ENCODE measurements around the gene POTEI. TPM values are rescaled to one million over a fixed set of nuclear protein-coding genes. Genes with fewer than 3 reads are reported as not detected.
"Not testable (repeated sequence)": the region's sequence is repeated elsewhere in the genome, so short reads cannot be mapped to it uniquely, and the experiment has no call there.

POTEI gene
- under 0.01 TPM for total RNA-seq

GRCh38 chr2:130509228-130509627 lies at the start of gene POTEI:
POTEI (minus strand) TSS chr2:130509328; CDS start chr2:130509235, 93 bp downstream.
- not testable (repeated sequence) for FAIRE-seq; DNase-seq (ENCODE audit: low spot score in 2 of 2)

DNA sequence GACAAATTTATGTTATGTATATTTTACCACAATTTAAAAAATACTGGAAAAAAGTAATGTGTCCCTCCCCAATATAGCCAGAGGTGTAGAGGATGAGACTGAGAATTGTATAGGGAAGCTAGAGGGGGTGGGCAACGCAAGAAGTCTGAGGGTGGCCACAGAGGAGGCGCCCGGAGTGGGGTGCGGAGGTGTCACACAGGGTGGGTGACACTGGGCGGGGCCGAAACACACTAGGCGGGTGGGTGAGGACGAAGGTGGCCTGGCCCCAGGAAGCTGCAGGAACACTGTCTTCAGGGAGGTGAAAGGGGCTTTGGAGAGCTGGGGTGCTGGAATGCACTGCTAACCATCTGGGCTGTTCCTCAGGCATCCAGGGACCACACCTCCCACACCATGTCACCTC lies 47.3 kb upstream of the POTEI start:
- DNase-seq (ENCODE audit: low spot score in 2 of 2); FAIRE-seq: not testable (repeated sequence)

DNA sequence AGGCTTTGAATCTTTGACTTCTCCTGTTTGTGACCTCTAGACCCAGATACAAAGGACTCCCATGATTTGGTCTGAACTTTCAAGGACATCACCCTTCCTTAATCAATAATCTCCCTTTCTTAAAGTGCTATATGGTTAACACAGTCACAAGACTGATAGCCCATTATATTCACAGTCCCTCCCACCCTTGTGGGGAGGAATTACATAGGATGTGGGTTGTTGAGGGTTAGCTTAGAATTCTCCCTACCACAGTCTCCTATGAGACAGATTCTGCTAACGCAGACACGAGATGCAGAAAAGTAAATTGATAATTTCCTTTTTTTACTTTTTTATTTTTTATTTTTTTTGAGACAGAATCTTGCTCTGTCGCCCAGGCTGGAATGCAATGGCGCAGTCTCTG lies 45.0 kb upstream of the POTEI start:
- not testable (repeated sequence) for FAIRE-seq

DNA sequence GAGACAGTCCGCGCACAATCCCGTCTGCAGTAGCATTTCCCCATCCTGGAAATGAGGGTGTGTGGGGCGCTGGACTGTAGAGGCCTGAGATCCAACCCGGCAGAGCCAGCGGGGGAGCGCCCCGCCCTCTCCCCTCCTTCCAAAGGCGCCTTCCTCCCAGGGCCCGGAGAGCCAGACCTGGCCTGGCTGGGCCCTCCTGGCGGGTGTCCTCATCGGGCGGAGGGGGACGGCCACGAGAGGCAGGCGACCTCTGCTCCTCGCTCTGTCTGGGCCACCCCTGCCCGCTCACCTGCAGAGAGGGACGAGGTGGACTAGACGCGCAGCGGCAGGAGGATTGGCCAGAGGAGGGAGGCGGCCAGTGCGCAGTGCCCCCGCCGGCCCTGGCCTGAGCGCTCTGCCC lies 40.3 kb upstream of the POTEI start:
- not testable (repeated sequence) for DNase-seq (ENCODE audit: low spot score in 2 of 2); FAIRE-seq

More for the DNA sequence above, 45.0 kb upstream of the POTEI start:
- not testable (repeated sequence) for DNase-seq (ENCODE audit: low spot score in 2 of 2)

GRCh38 chr2:130548418-130548817 lies 39.3 kb upstream of the POTEI start:
- FAIRE-seq; DNase-seq (ENCODE audit: low spot score in 2 of 2): not testable (repeated sequence)

DNA sequence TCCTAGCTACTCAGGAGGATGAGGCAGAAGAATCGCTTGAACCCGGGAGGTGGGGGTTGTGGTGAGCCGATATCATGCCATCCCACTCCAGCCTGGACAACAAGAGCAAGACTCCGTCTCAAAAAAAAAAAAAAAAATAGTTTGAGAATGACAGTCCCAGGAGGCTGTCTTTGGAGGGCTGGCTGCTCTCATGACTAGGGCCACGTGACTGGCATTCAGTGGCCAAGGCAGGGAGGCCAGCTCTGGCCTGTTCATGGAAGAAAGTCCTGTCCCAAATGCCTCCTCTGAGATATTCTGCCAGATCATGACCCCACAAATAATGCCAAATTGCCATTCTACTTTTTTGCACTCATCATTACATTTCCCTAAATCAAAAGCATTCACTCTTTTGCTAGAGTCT lies 35.9 kb upstream of the POTEI start:
- not testable (repeated sequence) for FAIRE-seq

GRCh38 chr2:130543785-130544528 lies 34.8 kb upstream of the POTEI start:
- not testable (repeated sequence) for DNase-seq (ENCODE audit: low spot score in 2 of 2); FAIRE-seq

More for the DNA sequence above, 35.9 kb upstream of the POTEI start:
- not testable (repeated sequence) for DNase-seq (ENCODE audit: low spot score in 2 of 2)

- not testable (repeated sequence) for DNase-seq (ENCODE audit: low spot score in 2 of 2); FAIRE-seq
These were observed 33.7 kb upstream of the POTEI start for GRCh38 chr2:130542789-130543188.

DNA sequence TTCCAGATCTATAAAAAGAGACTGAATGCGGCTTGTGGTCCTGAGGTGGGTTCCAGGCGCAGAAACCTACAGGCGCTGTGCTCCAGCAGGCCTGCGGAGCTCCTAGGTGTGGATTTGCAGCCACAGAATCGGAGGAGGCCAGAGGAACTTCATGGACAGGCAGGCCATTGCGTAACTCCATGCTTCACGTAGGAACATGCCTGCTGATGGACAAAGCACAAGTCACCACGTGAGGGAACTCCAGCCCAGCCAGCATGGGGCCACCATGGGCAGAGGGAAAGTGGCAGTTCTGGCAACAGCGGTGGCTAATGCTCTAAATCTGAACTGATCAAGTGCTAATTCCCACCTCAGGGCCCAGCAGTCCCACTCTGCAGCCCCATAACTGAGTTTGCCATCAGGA lies 29.1 kb upstream of the POTEI start:
- DNase-seq (ENCODE audit: low spot score in 2 of 2); FAIRE-seq: not testable (repeated sequence)

DNA sequence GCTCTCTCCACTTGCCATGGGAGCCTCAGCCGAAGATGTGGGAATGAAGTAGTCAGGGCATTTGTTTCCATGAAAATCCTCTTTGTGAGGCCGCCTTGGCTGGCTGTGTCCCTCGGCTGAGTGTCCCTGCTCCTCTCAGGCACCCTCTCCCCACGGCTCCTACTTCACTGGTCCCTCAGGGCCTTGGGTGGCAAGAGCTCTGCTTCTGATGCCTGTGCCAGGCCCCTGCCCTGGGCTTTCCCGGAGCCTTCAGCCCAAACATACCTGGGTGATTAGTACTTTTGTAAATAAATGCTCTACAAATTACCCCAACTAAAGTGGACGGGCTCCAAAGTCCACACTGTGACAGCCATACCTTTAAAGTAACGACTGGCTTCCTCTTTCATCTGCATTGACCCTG lies 27.5 kb upstream of the POTEI start:
- not testable (repeated sequence) for FAIRE-seq; DNase-seq (ENCODE audit: low spot score in 2 of 2)

DNA sequence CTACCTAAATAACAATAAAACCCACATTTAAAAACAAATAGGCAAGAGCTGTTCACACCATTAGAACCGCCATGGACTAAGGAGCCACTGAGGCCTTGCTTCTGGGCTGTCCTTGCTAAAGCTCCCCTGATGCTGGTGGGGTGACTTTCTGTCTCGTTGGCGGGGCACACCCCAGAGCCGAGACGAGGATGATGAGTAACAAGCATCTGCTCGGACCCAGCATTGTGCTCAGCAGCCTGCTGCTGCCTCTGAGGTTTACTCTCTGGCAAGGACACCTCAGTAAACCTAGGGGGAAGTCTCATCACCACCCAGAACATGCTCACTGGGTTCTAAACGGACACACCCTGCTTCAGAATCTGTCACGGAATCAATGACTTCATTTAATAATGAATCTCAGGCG lies 22.5 kb upstream of the POTEI start:
- DNase-seq (ENCODE audit: low spot score in 2 of 2); FAIRE-seq: not testable (repeated sequence)

DNA sequence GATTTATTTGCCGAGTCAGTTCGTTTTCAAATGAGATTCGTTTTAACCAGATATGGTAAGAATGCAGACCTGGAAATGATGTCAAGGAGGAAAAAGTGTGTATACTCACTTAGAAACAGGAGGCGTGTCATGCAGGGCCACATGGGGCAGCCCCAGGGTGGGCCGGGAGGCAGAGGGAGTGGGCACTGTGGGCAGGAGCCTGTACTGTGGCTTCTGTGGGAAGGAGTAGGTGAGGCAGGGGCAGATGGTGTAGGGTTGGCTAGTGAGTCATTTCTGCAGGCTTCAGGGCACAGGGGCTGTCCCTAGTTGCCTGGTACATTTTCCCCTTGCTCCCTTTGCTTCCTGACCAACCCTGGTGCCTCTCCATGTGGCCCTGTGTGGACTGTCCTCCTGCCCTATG lies 22.1 kb upstream of the POTEI start:
- not testable (repeated sequence) for DNase-seq (ENCODE audit: low spot score in 2 of 2); FAIRE-seq

DNA sequence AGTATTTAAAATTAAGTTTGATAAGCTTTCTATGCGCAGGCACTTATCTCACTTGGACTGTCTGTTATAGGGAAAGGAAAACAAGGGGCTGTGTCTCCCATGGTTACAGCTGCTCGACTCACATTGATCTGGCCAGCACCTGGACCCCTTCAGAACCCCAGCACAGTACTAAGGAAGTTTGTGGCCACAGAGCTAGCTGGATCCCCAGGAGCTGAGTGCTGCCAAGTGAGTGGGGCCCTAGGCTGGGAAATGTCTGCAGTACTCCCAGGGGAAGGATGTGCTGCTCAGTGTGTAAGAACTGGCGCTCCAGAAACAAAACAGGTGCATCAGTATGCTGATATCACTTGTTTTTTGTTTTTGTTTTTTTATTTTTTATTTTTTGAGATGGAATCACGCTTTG lies 21.1 kb upstream of the POTEI start:
- not testable (repeated sequence) for FAIRE-seq; DNase-seq (ENCODE audit: low spot score in 2 of 2)

DNA sequence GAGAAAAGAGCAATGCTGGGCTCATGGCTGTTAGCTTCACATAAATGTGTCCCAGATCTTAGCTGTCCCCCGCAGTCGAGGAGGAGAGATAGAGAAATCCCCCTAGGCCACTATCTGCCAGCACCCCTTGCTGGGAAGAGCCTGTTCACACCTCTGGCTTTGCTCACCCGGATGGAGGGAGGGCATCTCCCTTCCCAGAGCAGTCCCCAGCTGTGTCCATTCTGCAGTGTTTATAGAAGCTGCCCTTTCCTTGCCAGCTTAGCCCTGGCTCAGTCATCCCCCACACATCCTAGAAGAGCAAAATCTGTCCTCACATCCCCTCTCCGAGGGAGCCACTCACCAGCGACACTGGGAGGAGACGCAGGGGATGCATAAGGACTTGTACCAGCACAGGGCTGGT lies 20.4 kb upstream of the POTEI start:
- FAIRE-seq; DNase-seq (ENCODE audit: low spot score in 2 of 2): not testable (repeated sequence)

DNA sequence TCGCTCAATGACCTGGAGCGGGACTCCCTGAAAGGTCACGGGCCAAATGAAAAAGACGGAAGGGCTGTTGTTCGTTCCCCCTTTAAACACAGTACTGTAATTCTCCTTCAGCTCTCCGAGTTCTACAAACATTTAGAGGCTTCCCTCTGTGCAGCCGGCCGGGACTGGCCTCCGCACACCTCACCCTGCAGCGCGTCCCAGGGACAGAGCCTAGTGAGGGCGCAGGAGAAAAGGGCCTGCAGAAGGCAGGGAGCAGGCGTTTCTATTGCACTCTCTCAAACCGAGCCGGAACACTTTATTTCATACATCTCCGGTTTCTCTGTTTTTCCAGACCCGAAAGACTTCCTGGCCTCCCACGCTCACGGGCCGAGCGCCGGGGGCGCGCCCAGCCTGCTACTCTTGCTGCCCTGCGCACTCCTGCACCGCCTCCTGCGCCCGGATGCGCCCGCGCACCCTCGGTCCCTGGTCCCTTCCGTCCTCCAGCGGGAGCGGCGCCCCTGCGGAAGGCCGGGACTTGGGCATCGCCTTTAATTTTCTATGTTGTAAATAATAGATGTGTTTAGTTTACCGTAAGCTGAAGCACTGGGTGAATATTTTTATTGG lies 18.3 kb upstream of the POTEI start:
- not testable (repeated sequence) for DNase-seq (ENCODE audit: low spot score in 2 of 2); FAIRE-seq

- DNase-seq (ENCODE audit: low spot score in 2 of 2); FAIRE-seq: not testable (repeated sequence)
These were observed 13.3 kb upstream of the POTEI start for GRCh38 chr2:130522390-130522789.

- not testable (repeated sequence) for FAIRE-seq; DNase-seq (ENCODE audit: low spot score in 2 of 2)
These were observed 11.9 kb upstream of the POTEI start, which contains the start of gene CFC1B for GRCh38 chr2:130520992-130521391. CFC1B (plus strand) TSS chr2:130521222; CDS start chr2:130521485, 263 bp downstream.

- not testable (repeated sequence) for DNase-seq (ENCODE audit: low spot score in 2 of 2); FAIRE-seq
These were observed 9.5 kb upstream of the POTEI start for GRCh38 chr2:130518516-130519106.

DNA sequence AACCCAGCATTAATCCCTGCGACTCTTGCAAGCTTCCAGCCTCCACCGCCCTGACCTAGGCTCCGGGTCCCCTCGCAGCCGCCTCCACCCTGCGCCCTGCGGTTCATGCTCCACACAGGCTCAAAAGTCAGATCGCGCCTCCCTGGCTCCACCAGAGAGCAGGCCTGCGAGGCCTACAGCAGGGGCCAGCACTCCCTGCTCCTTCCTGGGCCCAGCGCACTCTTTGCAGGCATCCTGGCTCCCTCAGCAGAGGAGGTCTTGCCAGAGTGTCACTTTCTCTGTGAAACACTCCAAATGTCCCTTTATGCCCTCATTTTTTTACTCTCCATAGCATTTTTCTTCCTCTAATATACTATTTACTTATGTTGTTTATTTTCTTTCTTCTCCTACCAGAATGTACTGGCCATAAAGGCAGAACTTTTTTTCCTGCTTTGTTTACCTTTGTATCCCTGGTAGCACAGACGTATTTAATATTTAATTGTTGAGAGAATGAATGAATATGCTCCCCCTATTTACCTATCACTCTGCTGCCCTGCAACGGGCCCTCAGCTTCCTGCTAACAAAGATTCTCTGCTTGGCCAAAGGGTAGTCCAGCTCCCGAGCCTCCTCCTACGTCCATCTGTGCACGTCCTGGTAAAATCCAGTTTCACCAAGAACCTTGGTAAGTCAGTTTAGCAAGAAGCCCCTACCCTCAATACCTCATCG lies 2.8 kb upstream of the POTEI start:
- not testable (repeated sequence) for FAIRE-seq; DNase-seq (ENCODE audit: low spot score in 2 of 2)
